ENCODE results near the gene FEZF2. TPM values are rescaled to one million over a fixed set of nuclear protein-coding genes. Genes with fewer than 3 reads are reported as not detected.

Gene FEZF2
- total RNA-seq, 1 donor from 2014 or later: not detected

- no peak for DNase-seq
Observed at GRCh38 chr3:62325896-62326295, 47.5 kb downstream of the FEZF2 start.

GRCh38 chr3:62323241-62323640 is 50.1 kb downstream of the FEZF2 start:
- DNase-seq: no peak
